ENCODE results near the gene IGFL4.
A peak's percentile ranks its signal among the peaks of the same experiment; 100 is the strongest.

IGFL4 gene

DNA sequence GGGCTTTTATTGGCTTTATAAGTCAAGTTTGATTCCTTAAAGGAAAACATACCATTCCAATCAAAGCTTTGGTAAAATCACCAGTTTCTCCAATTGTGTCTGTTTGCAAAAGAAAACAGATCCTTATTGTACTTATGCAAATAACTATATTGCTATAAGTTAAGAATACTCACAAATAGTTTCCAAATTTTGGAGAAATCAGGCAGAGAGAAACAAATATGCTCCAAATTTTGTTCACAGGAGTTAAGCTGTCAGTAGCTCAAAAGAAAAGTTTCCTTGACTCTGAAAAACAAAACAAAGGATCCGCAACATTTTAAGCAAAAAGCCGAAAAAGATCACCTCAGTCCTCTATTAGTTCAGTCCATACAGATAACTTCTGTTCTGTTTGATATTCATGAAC, 19.2 kb upstream of the IGFL4 start:
- DNase-seq = no peak

- no peak for DNase-seq
Observed at GRCh38 chr19:46058778-46059177, 18.0 kb upstream of the IGFL4 start.

DNA sequence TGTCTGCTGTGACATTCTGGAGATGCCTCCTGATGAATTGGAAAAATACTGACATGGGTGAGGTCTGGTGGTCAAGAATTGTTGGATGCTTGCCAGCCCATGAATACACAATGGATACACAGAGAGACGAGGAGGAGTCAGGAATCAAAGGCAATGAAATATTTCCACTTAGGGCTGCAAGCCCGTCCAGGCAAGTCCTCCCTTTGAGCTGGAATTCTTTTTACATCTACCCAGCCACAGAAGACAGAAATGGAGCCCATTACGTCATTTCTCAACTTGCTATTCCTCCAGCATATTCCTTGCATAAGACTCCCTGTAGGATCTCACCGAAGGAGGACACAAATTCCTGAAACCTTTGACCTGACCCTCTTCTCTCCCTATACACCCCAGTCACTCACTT, 15.7 kb upstream of the IGFL4 start:
- DNase-seq = no peak

GRCh38 chr19:46052896-46053295, 12.1 kb upstream of the IGFL4 start:
- DNase-seq = no peak

- peak; percentile 9 for DNase-seq
Observed at GRCh38 chr19:46049597-46049996, 8.8 kb upstream of the IGFL4 start.

GRCh38 chr19:46043519-46043918, 2.7 kb upstream of the IGFL4 start:
- no peak for DNase-seq

GRCh38 chr19:46042252-46042883, 1.6 kb upstream of the IGFL4 start:
- peak; percentile 69 for DNase-seq

DNA sequence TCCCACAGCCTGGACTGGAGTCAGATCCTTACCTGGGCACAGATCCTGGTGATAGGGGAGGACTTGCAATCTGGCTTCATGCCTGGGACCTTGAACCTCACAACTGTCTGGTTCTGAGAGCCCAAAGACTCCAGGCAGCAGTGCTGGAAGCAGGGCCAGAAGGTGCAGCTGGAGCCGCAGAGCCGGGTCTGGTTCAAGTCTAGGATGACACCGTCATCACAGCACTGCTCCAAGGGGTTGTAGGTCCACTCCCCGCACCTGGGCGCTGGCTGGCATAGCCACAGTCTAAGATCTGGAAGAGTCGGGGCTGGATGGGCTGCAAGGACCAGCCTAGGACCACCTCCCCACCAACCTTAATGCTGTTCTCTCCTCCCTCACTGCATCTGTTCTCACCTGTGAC, 677 bp downstream of the IGFL4 start:
- no peak for DNase-seq

DNA sequence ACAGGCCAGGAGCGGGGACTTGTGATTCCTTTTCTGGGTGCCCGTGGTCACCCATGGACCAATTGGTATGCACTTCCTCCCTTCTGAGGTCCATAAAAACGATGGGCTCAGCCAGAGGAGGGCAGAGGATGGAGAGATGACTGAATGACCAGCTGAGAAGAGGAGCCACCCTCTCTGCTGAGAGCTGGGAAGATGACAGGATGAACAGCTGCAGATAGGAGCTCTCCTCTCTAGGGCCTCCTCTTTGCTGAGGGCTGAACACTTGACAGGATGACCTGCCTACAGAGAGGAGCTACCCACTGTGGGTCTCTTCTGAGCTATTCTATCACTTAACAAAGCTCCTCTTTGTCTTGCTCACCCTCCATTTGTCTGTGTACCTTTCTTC, 4.1 kb downstream of the IGFL4 start:
- no peak for DNase-seq

DNA sequence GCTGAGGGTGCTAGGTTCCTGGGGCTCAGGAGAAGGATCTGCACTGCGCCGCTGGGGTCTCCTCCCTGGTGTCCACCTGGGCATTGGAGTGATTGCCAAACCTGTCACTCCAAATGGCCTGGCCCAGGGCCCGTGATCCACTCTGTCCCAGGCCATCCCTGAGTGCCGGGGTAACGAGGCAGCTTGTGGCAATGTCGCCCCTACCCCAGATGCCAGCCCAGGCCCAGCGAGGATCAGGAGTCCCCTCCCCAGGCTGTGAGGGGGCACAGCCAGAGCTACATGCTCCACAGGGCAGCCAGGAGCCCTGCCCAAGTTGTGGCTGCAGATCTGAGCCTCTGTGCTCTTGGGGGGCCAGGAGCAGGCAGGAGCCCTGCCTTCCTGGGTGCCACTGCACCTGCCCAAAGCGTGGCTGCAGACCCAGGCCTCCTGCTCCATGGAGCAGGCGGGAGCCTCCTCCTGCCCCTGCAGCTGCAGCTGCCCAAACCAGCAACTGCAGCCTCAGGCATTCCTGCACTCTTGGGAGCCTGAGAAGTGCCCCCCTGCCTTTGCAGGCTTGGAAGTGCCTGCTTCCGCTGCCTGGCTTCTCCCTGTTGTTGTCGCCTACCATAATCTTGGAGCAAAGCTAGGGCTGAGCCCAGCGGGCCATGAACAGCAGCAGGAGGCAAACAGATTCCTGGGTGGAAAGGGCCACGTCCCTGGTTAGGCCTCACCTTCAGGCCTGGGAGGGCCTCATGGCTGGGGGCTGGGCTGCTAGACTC, 4.6 kb downstream of the IGFL4 start:
- no peak for DNase-seq

DNA sequence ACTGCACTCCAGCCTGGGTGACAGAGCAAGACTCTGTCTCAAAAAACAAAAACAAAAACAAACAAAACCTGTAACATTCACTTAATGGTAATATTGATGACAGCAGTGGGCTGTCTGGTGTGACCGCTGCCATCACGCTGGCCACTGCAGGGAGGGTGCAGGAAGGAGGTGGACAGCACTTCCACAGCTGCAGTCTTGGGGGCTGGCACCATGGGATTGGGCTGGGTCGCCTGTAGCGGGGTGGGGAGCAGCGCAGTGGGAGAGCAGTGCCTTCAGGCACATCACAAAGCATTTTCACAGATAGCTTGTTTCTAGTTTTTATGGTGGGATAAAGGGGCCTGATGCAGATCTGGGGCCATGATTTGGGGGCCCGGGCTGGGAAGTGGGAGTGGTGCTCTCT, 5.3 kb downstream of the IGFL4 start:
- DNase-seq = no peak

DNA sequence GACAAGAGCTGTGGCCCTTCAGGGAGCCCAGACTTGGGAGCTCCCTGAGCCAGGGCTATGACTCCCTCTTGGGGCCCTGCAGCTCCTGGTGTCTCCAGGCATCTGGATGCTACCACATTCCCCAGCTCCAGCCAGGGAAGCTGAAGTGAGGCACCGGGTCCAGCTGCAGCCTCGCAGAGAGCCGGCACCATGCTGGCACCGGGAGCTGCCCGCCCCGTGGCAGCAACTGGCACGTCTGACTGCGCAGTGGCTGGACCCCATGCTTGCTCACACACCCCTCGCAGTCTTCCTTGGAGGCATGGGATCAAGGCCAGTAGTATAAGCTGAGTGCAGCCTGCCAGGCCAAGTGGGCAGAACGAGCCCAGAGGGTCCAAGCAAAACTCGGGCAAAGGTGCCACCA, 7.4 kb downstream of the IGFL4 start:
- no peak for DNase-seq

GRCh38 chr19:46032597-46033025, 8.2 kb downstream of the IGFL4 start:
- DNase-seq = no peak

DNA sequence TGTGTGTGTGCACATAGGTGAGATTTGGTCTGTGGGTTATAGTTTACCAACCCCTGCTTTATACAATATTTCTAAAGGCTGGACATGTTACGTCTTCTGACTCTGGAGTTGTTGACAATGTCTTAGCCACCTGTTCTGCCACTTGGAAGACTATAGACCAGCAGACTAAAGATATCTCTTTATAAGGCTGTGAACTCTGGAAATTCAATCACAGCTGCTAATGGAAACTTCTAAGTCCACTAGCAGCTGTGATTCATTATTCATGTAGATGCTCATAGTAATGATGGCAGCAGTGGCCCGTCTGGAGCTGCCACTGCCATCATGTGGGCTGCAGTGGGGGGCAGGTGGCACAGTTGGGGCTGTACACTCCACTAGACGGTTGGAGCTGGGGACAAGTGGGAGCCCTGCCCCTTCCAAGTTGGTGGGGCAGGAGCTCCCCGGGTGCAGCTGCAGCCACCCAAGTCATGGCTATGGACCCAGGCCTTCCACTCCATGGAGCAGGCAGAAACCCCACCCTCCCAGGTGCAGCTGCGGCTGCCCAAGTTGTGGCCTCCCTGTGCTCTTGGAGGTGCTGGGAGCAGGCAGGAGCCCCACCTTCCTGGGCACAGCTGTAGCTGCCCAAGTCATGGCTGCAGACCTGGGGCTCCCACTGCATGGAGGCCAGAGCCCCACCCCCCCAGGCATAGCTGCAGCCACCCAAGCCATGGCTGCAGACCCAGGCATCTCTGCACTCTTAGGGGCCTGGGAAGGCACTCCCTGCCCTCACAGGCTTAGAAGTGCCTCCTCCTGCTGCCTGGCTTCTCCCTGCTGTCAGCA, 8.8 kb downstream of the IGFL4 start:
- no peak for DNase-seq

DNA sequence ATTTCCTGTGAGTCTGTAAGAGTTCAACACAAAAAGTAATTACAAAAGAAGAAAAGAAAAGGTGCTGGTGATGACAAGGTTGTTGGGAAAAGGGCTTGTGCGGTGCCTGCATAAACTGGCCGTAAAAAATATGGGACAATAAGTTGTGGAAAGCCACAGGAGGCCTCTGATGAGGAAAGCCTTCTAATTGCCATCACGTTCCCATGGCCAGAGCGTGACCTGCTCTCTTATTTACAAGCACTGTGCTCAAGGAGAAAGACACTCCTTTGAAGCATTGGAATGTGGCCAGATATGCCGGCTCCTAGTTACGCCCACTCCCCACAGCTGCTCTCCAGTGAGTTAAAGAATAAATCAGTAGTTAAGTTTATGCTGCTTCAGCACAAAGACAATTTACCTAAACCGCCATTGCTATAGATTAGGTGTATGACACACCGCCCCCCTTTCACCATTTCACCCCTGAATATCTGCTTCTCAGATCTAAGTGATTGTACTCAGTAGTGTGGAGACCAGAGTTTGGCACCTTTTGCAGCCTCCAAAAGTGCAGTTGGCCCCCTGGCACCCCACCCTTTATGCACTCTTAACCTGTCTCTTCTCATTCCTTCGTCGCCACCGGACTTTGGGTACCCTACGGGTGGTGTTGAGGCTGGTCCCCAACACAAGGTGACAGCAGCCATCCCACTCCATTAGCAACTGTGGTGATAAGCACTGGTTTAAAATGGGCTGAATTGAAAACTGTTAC, 9.8 kb downstream of the IGFL4 start:
- peak; percentile 40 for DNase-seq

- DNase-seq = no peak
Observed at GRCh38 chr19:46025835-46026234, 15.0 kb downstream of the IGFL4 start.

GRCh38 chr19:46023311-46023779, 17.5 kb downstream of the IGFL4 start:
- DNase-seq = no peak

GRCh38 chr19:46022431-46023310, 18.1 kb downstream of the IGFL4 start, which contains the start of gene PGLYRP1:
TSS of gene PGLYRP1 (minus strand) at chr19:46023053. CDS start at chr19:46023021, 32 bp downstream.
- DNase-seq = no peak

- DNase-seq = no peak
Observed at GRCh38 chr19:46022061-46022430, 18.8 kb downstream of the IGFL4 start.

- no peak for DNase-seq
Observed at GRCh38 chr19:46021531-46022041, 19.2 kb downstream of the IGFL4 start.

DNA sequence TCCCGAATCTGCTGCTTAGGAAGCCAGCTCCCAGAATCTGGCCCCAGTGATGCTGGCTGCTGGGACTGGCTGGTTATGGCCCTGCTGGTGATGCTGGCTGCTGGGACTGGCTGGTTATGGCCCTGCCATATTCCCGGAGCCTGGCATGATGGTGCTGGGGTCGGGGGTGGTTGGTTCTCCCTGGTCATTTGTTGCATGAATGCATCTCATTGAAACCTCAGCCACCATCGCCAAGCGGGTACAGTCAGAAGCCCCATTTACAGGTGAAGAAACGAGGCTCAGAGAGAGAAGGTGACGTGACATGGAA, 20.0 kb downstream of the IGFL4 start:
- DNase-seq = no peak

DNA sequence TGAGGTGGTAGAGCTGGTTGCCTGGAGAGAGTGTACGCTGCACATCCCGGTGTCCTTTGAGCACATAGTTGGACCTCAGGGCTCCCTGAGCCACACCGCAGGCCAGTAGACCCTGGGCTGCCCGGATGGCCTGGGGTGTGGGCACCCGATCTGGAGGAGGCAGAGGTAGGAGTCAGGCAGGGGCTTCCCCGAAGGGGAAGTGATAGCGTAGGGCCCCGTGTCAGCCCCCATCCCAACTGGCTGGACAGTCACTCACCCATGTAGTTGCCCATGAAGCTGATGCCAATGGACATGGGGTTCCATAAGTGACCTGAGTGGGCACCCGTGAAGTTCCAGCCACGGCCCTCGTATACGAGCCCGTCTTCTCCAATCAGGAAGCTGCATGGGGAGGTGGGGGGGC, 21.5 kb downstream of the IGFL4 start:
- DNase-seq = no peak
